GM19238 (cell line): Measurements from ENCODE around the gene ACO1.

ENCODE experiments used
- DNase-seq: peaks from one replicate; pipeline ENCODE4 v3.0.0; 2011; ENCODE audit warnings: low spot score; ENCODE audit not compliant: insufficient read length

ACO1 gene

GRCh38 chr9:32419921-32420320 is 35.5 kb downstream of the ACO1 start:
- DNase-seq: no peak

GRCh38 chr9:32422237-32422806 is 37.9 kb downstream of the ACO1 start:
- no peak for DNase-seq

GRCh38 chr9:32423371-32423770 is 38.9 kb downstream of the ACO1 start:
- DNase-seq: no peak

GRCh38 chr9:32424616-32425015 is 40.2 kb downstream of the ACO1 start:
- no peak for DNase-seq

- no peak for DNase-seq
Observed at GRCh38 chr9:32426278-32426939, 42.0 kb downstream of the ACO1 start.

- no peak for DNase-seq
Observed at GRCh38 chr9:32427111-32427873, 42.8 kb downstream of the ACO1 start.

- DNase-seq: no peak
Observed at GRCh38 chr9:32430720-32431119, 46.3 kb downstream of the ACO1 start.

GRCh38 chr9:32431196-32431595 is 46.8 kb downstream of the ACO1 start:
- DNase-seq: no peak

GRCh38 chr9:32431940-32432555 is 47.6 kb downstream of the ACO1 start:
- DNase-seq: peak; percentile 11

GRCh38 chr9:32434892-32435291 is 50.4 kb downstream of the ACO1 start:
- no peak for DNase-seq

- DNase-seq: no peak
Observed at GRCh38 chr9:32441678-32442077, 57.2 kb downstream of the ACO1 start.

GRCh38 chr9:32442433-32442832 is 58.0 kb downstream of the ACO1 start:
- no peak for DNase-seq

GRCh38 chr9:32449969-32450368 is 65.5 kb downstream of the ACO1 start:
- no peak for DNase-seq

GRCh38 chr9:32454280-32454679 is 69.8 kb downstream of the ACO1 start:
- DNase-seq: no peak

- DNase-seq: no peak
Observed at GRCh38 chr9:32455738-32456137, 71.3 kb downstream of the ACO1 start.

- DNase-seq: no peak
Observed at GRCh38 chr9:32456564-32456963, 72.1 kb downstream of the ACO1 start.

- no peak for DNase-seq
Observed at GRCh38 chr9:32463500-32464293, 79.3 kb downstream of the ACO1 start.

GRCh38 chr9:32468740-32469139 is 84.3 kb downstream of the ACO1 start:
- no peak for DNase-seq

- DNase-seq: no peak
Observed at GRCh38 chr9:32472344-32472743, 87.9 kb downstream of the ACO1 start.

GRCh38 chr9:32483343-32483742 is 98.9 kb downstream of the ACO1 start:
- DNase-seq: no peak

- no peak for DNase-seq
Observed at GRCh38 chr9:32486839-32487562, 102.6 kb downstream of the ACO1 start.
